Activated CD4-positive, CD25-positive, alpha-beta regulatory T cell treated with anti-CD3 and anti-CD28 coated beads, Interleukin-2, amount 50 U/mL, for 24 hours (primary cell): ENCODE results near the gene CHST8.
"Not testable (repeated sequence)": the region's sequence is repeated elsewhere in the genome, so short reads cannot be mapped to it uniquely, and the experiment has no call there.

Source experiments
- ATAC-seq, 2 donors: fragments of 150-1000 bp; cut with Tn5 transposase; one replicate each; pipeline ENCODE4 v1.10.0; 2021; ENCODE audit warnings: mild to moderate bottlenecking in 1 of 2, moderate library complexity in 1 of 2

CHST8 gene

DNA sequence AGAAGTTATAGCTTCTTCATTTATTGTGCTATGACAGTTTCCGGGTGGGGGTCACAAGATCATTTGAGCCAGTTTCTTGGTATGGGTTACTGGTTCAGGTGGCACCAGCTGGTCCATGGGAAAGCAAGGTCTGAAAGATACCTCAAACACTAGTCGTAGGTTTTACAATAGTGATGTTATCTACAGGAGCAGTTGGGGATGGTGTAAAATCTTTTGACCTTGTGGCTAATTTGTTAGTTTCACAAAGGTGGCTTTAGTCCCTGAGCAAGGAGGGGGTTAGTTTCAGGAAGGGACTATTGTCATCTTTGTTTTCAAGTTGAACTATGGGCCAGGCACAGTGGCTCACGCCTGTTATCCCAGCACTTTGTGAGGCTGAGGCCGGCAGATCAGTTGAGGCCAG, 24.6 kb downstream of the CHST8 start:
- ATAC-seq: no peak

DNA sequence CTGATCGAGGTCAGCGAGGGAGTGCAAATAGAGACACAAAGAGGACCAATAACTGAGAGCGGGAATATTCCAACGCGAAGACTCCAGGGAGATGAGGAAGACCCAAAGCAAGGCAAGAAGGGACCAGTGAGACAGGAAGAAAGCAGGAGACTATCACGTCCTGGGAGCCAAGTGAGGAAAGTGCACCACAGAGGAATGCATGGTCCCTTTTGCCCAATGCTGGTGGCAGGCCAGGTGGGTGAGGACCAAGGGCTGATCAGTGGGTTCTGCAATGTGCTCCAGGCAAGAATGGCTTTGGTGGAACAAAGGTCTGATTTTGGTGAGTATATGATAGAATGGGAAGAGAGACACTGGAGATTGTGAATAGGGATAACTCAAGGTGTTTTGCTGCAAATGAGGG, 25.4 kb downstream of the CHST8 start:
- ATAC-seq: no peak

DNA sequence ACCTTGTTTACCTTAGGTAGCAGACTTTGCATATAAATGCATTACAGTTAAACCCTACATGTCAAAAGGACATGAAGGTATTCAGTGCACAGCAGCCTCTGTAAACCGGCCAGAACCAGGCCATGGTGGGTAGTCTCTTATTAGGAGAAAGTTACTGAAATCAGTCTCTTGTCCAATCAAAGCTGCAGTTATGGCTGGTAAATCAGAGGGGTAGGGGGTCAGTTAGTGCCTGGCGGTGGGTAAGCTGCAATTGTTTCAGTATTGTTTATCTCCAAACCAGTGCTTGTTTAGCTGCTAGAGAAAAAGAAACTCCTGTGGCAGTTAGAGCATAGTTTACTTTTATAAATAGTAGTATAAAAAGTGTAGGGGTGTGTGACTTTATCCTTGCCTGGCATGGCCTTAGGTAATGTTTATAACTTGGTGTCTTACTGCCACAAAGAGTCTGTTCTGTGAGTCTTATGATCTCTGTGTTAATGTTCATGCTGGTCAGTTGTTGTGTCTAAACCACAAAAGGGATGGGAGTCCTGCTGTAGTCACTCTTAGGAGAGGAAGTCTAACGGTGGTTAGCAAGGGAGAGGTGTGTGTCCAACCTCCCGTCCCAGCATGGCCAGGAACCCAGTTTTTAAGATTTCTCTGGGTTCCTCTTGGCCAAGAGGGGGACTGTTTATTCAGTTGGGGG, 28.0 kb downstream of the CHST8 start:
- ATAC-seq: no peak

DNA sequence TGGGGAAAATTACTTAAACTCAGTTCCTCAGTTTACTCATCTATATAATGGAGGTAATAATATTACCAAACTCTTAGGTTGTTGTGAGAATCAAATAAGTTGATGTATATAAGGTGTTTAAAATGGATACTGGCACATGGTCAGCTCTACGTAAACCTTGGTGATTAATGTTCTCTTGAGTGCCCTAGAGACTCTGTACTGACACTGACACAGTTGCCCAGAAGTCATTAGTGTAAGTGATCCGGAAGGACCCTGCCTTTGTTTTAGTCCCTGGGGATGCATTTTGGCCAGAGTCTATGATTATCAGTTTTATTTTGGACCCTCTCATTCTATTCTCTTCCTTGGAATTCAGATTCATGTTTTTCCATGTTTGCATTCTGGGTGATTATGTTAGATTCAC, 31.9 kb downstream of the CHST8 start:
- no peak for ATAC-seq

DNA sequence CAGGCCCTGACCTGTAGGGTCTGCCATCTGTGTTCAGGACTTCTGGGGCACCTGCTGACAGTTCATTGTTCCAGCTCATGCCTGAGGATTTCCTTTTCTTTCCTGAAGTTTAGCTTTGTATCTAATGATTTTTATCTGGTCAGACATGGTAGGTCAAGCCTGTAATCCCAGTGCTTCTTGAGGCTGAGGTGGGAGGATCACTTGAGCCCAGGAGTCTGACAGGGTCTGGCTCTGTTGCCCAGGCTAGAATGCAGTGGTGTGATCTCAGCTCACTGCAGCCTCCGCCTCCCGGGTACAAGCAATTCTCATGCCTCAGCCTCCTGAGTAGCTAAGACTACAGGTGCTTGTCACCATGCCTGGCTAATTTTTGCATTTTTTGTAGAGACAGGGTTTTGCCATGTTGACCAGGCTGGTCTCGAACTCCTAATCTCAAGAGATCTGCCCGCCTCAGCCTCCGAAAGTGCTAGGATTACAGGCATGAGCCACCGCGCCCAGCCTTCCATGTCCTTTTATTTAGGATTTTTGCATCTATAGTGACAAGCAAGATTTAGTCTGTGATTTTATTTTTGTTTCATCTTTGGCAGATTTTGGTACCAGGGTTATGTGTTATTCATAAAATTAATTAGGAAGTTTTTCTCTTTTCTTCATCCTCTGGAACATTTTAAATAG, 33.2 kb downstream of the CHST8 start:
- ATAC-seq: no peak

DNA sequence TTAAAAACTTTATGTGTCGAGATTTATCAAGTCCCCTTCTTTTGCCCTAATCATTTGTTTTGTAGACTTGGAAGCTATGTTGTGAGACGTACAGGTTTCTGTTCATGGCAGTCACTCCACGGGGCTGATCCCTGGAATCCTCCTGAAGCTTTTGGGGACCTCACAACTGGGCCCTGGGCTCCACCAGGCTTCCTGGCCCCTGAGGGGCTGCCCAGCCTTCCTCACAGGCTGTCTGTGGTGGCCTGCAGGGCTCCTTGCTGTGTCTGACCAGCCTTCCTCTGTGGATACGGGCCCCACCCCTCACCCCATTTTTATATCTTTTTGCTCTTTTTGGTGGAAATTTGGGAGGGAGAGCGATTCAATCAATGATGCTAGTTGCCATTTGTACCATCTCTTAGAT, 38.1 kb downstream of the CHST8 start:
- ATAC-seq: no peak

DNA sequence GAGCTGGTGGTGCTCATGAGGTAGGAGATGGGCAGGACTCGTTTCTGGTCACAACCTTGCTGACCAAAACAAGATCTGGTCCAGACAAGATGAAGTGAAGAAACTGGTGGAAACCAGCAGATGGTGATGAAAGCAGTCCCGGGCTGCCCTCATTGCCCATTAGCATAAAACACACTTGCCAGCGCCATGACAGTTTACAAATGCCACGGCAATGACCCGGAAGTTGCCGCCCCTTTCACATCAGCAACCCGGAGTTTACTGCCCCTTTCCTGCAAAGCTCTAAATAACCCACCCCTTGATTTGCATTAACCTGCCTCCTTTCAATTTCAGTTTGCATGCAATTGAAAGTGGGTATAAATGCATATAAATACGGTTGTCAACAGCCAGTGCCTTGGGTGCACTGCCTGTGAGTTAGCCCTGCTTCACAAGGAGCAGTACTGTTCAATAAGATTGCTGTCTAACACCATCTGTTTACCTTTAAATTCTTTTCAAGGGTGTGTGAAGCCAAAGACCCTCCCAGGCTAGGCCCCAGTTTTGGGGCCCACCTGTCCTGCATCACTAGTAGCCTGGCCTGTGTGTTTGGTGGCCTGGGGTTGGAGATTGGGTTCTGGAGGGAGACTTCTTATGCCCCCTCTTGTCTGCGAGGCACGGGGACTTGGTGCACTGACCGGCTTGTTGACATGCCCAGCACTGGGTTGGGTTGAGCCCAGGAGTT, 38.8 kb downstream of the CHST8 start:
- ATAC-seq: no peak

DNA sequence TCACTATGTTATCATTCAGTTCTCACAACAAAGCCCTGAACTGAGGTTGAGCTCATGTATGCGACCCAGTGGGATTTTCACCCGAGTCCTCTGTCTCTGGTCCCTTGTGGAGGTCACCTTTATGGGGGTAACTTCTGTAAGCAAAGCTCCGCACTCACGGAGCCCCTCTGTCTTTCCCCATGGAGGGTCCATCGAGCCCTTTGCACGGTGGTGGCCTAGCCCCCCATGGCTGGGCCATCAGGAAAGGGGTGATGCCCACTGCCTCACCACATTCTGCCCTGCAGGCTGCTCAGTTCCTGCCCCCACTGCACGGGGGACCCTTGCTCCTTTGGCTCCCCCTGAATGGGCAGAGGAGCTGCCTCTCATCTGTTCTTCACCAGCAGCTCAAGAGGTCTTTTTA, 39.6 kb downstream of the CHST8 start:
- no peak for ATAC-seq

DNA sequence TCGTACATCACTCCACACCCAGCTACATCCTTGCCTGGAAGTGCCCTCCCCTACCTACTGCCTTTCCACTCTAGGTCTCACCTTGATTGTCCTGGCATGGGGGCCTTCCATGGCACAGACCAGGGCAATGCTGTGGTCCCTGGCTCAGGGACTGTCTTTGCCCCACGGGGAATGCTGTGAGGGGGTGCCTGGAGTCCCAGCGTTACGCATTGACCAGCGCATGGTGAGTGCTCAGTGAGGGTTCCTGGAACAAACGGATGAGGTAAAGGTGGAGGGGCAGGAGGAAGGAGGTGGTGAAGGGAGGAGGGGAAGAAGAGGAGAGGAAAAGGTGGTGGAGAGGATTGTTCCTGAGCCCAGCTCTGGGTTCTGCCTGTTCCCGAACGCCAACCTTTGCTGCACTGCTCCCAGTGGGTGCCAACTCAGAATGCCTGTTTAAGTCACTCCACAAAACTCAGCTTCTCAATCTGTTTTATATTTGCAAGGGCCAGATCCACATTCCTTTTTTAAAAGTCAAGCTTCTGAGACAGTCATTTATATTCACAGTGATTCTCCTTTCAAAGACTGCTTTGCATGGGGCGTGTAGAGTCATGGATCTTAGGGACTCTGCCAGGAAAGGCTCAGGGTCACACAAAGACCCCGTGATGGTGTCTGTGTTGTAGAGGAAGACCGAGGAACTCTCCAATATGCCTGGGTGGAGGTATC, 40.8 kb downstream of the CHST8 start:
- ATAC-seq: no peak

DNA sequence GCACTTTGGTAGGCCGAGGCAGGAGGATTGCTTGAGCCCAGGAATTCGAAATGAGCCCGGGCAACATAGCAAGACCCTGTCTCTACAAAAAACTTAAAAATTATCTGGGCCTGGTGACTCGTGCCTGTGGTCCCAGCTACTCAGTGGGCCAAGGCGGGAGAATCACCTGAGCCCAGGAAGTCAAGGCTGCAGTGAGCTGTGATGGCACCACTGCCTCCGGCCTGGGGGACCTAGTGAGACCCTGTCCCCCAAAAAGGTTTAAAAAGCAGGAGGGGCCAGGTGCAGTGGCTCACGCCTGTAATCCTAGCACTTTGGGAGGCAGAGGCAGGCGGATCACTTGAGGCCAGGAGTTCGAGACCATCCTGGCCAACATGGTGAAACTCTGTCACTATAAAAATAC, 41.6 kb downstream of the CHST8 start:
- ATAC-seq: not testable (repeated sequence)

DNA sequence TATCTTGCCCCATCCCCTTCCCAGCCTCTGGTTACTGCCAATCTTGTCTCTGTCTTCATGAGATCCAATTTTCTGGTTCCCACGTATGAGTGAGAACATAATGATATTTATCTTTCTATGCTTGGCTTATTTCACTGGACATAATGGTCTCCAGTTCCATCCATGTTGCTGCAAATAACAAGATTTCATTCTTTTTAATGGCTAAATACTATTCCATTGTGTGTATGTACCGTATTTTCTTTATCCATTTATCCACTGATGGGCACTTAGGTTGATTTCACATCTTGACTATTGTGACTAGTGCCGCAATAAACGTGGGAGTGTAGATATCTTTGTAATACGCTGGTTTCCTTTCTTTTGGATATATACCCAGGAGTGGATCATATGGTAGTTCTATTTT, 43.0 kb downstream of the CHST8 start:
- ATAC-seq: no peak

DNA sequence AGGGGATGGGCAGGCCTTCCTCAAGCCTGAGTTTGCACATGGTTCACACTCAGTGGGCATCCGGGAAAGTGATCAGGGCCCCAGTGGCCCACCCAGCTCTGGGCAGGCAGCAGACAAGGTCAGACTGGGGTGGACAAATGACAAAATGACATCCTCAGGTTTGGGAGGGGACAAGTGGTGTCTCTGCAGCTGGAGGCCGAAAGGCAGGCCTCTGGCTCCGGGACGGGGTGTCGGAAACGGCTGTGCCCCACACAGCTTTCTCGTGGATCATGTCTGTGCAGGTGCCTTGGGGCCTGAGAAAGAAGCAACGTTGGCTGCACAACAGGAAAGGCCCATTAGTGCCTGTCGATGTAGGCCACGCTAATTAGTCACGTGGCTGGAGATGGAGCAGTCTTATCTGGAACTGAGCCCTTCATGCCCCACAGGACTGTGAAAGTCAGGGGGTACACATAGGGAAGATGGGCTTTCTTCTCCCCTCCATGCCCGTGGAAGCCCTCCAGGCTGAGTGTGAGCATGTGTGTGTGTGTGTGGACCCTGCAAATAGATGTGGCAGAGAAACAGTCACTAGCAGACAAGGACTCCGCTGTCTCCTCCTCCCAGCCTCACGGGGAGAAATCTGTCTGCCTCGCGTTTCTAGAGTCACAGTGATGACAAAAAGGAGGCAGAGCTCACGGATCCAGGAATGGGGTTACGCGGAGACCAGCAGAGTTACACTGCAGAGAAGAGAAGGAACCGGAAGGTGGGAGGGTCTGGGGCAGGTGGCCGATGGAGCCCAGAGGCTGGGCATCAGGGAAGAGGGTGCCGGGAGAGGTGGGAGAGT, 44.2 kb downstream of the CHST8 start:
- ATAC-seq: no peak

DNA sequence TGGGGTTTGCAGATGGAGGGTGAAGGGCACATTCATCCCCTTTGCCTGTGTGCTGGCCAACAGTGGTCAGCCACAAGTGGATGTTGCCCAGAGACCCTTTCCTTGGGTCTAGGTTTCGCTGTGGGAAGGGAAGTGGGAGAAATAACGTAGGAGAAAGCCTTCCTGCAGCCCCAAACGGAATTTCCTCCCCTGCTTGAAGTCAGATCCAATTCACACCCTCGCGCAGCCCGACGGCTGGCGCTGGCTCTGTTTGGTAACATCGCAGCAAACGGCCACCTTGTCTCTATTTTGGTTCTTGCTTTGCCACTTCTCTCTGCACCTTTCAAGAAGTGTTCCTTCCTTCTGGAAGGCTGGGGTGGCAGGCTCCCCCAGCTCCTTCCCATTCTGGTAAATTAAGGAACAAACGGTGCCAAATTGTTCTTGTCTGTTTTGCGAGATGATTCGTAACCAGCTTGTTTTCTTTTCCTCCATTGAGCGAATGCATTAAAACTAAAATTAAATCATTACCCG, 45.4 kb downstream of the CHST8 start:
- ATAC-seq: no peak

DNA sequence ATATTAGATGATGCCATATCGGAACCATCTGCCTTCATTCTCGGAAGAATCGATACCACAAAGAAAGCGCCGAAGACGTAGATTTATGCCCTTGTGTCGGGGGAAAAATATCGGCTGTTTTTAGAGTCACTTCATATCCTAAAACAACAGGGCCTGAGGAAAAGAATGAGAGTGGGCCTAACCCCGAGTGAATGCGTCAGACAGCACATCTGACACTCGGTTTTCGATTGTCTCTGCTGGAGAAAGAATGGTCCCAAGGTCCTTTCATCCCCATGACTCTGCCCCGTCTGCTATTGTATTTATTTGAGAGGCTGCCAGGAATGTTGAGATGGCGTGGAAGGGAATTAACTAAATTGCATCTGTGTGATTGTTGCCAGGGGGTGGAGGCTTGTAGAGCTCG, 46.1 kb downstream of the CHST8 start:
- ATAC-seq: no peak

DNA sequence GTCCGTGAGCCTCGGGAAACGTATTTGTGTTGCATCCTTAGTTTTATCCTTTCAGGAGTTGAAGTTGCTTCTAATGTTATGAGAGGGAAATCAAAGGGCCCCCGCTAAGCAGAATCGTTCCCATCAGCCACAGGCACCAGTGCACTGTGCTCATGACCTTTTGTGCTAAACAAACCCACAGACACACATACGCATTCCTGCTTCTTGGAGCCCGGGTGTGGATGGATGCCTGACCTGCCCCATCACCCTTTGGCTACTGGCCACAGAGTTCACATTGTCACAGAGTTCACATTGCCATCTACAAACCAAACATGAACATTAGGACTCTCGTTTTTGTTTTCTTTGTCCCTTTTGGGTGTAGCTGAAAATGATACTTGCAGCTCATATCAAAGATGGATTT, 47.2 kb downstream of the CHST8 start:
- no peak for ATAC-seq

DNA sequence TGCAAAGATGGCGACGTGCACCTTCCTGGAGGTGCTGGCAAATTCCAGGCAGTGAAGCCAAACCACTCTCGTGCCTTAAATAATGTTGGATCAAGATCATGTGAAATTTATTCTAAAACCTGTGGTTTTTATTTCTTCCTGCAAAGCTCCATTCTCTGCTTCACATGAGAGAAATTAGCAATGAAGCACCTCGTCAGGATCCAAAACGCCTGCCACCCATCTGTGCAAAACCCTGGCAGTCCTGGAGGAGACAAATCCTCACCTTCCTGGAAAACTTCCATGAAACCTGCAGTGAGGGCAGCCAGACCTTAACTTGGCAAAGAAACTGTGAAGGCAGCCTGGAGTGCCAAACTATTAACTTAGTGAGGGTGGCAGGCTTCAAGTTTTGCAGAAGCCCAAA, 47.6 kb downstream of the CHST8 start:
- no peak for ATAC-seq

DNA sequence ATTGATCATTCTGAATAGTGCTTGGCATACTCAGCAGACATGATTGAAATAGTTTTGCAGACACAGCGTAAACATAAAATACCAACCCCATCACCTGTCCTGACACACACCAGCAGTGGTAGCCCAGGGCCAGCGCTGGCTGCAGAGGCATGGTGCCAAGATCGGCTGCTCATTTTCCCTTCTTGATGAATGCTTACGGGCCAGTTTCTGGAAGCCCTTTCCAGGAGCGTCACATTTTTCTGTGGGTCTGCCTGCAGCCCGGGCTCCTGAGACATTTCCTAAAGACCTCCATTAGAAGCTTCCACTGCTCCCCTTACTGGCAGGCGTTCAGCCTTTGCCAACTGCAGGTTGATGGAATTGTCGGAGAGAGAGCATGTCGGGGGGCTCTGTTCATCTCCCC, 48.6 kb downstream of the CHST8 start:
- no peak for ATAC-seq

DNA sequence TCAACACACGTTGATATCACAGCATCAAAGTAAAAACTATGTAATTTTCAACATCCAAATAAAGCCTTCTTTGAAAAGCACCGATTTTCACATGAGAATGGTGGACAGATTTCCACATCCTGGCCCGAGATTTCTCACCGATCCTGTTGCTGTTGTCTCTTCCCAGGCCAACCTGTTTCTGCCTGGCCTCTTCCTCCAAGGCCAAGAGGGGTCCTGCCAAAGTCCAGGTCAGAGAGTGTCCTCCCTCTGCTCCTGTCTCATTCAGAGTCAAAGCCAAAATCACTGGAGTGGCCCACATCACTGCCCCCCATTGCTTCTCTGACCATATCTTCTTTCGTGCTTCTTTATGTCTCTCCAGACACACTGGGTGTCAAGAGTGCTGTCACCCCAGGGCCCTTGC, 49.5 kb downstream of the CHST8 start:
- ATAC-seq: no peak

DNA sequence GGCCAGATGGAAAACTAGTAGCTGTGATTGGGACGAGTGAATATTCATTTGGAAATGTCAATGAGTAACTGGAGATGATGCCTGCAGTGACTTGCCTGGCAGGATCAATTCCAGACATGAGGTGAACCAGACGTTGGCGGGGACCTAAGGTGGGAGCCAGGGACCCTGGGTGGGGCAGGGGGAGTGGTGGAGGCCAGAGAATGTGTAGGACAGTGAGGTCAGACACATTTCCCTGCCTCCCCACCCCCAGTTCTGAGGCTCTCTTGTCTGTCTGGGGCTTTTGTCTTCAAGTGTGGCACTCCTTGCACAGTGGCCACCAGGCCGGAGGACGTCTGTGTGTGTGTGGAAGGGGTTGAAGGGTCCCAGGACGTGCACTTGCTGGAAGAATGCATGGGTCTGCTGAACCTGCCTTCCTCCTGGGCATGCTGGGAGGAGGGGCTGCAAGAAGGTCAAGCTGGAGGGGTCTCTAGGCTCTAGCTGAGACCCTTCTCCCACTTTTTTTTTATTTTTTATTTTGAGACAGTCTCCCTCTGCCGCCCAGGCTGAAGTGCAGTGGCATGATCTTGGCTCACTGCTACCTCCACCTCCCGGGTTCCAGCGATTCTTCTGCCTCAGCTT, 51.6 kb downstream of the CHST8 start:
- ATAC-seq: no peak

DNA sequence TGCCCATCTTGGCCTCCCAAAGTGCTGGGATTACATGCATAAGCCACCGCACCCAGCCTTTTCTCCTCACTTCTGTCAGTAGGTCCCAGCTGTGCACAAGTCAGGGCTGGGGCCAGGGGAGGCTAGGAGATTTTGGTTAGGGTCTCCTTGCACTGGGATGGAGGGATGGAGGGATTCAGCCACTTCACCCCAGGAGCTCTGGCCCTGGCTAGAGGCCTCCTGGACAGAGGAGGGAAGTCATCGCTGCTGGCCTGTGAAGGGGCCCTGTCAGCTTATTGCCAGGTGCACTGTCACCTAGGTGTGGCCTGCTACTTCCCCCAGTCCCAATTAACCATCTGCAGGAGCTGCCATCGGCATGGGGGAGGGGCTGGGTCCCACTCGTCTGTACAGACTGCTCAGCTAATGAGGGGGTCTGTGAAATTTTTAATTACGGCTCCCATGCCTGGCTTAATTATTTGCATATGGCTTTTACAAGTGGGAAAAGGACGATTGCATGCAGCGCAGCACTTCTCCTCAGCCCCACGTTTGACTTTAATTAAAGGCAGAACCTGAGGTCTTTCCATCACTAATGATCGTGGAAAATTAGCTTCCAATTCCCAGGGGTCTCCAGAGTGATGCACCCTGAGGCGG, 52.4 kb downstream of the CHST8 start:
- ATAC-seq: no peak

DNA sequence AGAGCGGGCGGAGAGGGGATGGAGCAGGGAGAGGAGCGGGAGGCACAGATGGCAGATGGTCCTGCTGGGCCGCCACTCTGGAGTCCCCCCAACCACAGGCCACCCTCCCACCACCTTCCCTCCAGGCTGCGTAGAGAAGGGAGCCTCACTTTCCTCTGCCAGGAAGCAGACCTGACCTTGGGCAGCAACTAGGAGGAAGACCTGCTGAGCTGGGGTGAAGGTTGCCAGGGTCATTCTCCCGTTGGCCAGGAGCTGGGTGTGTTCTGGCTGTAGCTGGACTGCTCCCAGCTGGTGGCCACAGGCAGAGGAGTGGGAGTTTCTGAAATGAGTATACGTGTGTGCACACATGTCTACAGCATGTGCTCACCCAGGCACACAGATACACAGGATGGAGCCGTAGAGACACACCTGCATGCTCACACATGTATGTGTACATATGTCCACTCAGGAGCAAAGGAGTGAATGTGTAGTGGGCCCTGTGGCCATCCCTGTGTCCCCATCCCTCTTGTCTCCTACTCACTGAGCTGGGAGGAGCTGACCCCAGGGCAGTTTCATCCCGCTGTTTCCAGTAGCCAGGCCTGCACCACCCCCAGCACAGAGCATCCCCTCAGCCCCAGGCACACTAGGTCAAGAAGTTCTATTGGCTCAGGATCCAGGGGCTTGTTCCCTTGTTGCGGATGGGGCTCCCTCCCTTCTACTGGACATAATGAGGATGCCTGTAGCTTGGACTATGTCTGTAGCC, 53.0 kb downstream of the CHST8 start:
- no peak for ATAC-seq
